DND-41 (cell line): ENCODE results near the gene CD320.
A peak's percentile ranks its signal among the peaks of the same experiment; 100 is the strongest.
"Not testable (repeated sequence)": the region's sequence is repeated elsewhere in the genome, so short reads cannot be mapped to it uniquely, and the experiment has no call there.

Experiments
- ATAC-seq: fragments of 200-7000 bp; cut with Tn5 transposase; 3 replicates; pipeline ENCODE4 v1.9.1; 2021; ENCODE audit warnings: low read depth; ENCODE audit not compliant: insufficient read depth
- DNase-seq: peaks from one replicate; pipeline ENCODE4 v3.0.0-alpha.2; 2020
- H2AFZ ChIP-seq: 2 replicates; pipeline ENCODE4 v1.6.0; 2012; ENCODE audit warnings: low read depth, low read length
- H3K27ac ChIP-seq: 2 replicates; pipeline ENCODE4 v1.5.1; 2012; ENCODE audit warnings: low read length, inconsistent platforms
- H3K27me3 ChIP-seq: fragments of 200-600 bp; sonication (generic); 2 replicates; pipeline ENCODE4 v1.6.0; 2012; ENCODE audit warnings: low read length, mild to moderate bottlenecking, inconsistent platforms; ENCODE audit not compliant: insufficient read depth, poor library complexity
- H3K36me3 ChIP-seq: 2 replicates; pipeline ENCODE4 v1.5.1; 2012; ENCODE audit warnings: low read length, inconsistent platforms; ENCODE audit not compliant: insufficient read depth
- H3K4me1 ChIP-seq: 2 replicates; pipeline ENCODE4 v1.5.1; 2012; ENCODE audit warnings: mild to moderate bottlenecking, low read length; ENCODE audit not compliant: insufficient read depth
- H3K4me2 ChIP-seq: 2 replicates; pipeline ENCODE4 v1.6.0; 2012; ENCODE audit warnings: mild to moderate bottlenecking, moderate library complexity, low read length, inconsistent platforms; ENCODE audit not compliant: insufficient read depth
- H3K4me3 ChIP-seq, 2 experiments: fragments of 200-600 bp in 1 of 2; shearing (Covaris generic) in 1 of 2; 2 replicates each; pipeline ENCODE4 v1.5.1; 2012 to 2016; ENCODE audit warnings: inconsistent platforms in 2 of 2, low read length in 2 of 2, mild to moderate bottlenecking in 2 of 2, low read depth in 1 of 2, moderate library complexity in 1 of 2
- H3K79me2 ChIP-seq: 2 replicates; pipeline ENCODE4 v1.6.0; 2012; ENCODE audit warnings: low read length, inconsistent platforms; ENCODE audit not compliant: insufficient read depth
- H3K9ac ChIP-seq: 2 replicates; pipeline ENCODE4 v1.6.0; 2012; ENCODE audit warnings: low read depth, mild to moderate bottlenecking, inconsistent platforms, low read length, moderate library complexity
- H3K9me3 ChIP-seq: 2 replicates; pipeline ENCODE4 v1.5.1; 2012; ENCODE audit warnings: low read length, moderate library complexity, mild to moderate bottlenecking, inconsistent platforms; ENCODE audit not compliant: insufficient read depth, severe bottlenecking
- H4K20me1 ChIP-seq: 2 replicates; pipeline ENCODE4 v1.6.0; 2012; ENCODE audit warnings: low read length; ENCODE audit not compliant: insufficient read depth
- CTCF ChIP-seq: IDR thresholded peaks from 2 replicates; pipeline ENCODE4 v1.5.1; 2012; ENCODE audit warnings: borderline replicate concordance, low read length, moderate library complexity, mild to moderate bottlenecking; ENCODE audit not compliant: poor library complexity, severe bottlenecking; ENCODE audit errors: extremely low read depth
- EZH2 ChIP-seq: IDR thresholded peaks from 3 replicates; pipeline ENCODE4 v1.6.1; 2012; ENCODE audit warnings: borderline replicate concordance, low read depth, mild to moderate bottlenecking, moderate library complexity, low read length, inconsistent platforms; ENCODE audit not compliant: severe bottlenecking

Gene CD320

DNA sequence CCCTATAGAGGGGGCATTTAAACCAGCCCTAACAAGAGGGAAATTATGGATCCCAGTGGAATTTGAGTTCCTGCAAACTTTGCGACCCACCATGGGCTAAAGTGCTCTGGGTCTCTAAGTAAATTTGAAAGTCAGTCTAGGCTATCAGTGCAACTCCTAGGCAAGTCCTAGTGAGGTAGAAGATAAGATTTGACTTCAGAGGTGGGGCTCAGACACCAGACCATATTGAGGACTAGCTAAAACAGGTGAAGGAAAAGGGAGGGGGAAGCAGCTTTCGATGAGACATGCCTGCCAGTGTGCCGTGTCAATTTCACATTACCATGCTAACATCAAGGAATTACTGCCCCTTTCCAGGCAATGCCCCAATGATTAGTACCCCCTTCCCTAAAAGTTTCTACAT is 38.4 kb downstream of the CD320 start:
- H3K4me1 ChIP-seq, result peaks cover 27% of the 10 kb centered on the region
- no peaks in the 10 kb centered on the region for H3K9me3 ChIP-seq
- ATAC-seq, result no peak
- H3K79me2 ChIP-seq, result no peaks in the 10 kb centered on the region
- H3K4me3 ChIP-seq, result no peak overlapping the region
- no peak for DNase-seq
- peak overlapping the region; percentile 77 for H2AFZ ChIP-seq
- no peaks in the 10 kb centered on the region for H4K20me1 ChIP-seq
- peak overlapping the region; percentile 50 for H3K9ac ChIP-seq
- peak overlapping the region; percentile 81 for H3K27ac ChIP-seq
- TF ChIP-seq EZH2 (no peak), CTCF (no peak)
- peak overlapping the region; percentile 74 for H3K4me2 ChIP-seq
- no peaks in the 10 kb centered on the region for H3K36me3 ChIP-seq
- H3K27me3 ChIP-seq, result no peaks in the 10 kb centered on the region

DNA sequence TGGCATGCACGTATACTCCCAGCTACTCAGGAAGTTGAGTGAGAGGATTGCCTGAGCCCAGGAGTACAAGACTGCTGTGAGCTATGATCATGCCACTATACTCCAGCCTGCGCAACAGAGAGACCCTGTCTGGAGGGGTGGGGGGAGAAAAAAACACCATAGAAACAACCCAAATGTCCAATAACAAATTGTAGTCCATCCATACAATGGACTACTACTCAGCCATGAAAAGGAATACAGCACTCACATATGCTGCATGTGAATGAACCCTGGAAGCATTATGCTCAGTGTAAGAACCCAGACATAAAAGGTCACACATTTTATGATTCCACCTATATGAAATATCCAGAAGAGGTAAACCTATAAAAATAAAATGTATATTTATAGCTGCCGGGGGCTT is 42.3 kb downstream of the CD320 start:
- no peak for ATAC-seq
- H2AFZ ChIP-seq, result no peak overlapping the region
- H3K27me3 ChIP-seq, result no peaks in the 10 kb centered on the region
- no peaks in the 10 kb centered on the region for H4K20me1 ChIP-seq
- no peaks in the 10 kb centered on the region for H3K36me3 ChIP-seq
- no peak overlapping the region for H3K4me3 ChIP-seq
- no peaks in the 10 kb centered on the region for H3K79me2 ChIP-seq
- TF ChIP-seq EZH2, result no peak
- no peak for TF ChIP-seq CTCF
- no peak overlapping the region for H3K9ac ChIP-seq
- H3K9me3 ChIP-seq, result no peaks in the 10 kb centered on the region
- DNase-seq, result no peak
- H3K27ac ChIP-seq, result no peak overlapping the region
- no peak overlapping the region for H3K4me2 ChIP-seq
- peaks cover 27% of the 10 kb centered on the region for H3K4me1 ChIP-seq

GRCh38 chr19:8264248-8264647 is 43.9 kb downstream of the CD320 start:
- not testable (repeated sequence) for ATAC-seq, H3K27ac ChIP-seq
- H3K4me1 ChIP-seq, result peaks cover 19% of the 10 kb centered on the region

GRCh38 chr19:8262431-8262830 is 45.7 kb downstream of the CD320 start:
- H3K9me3 ChIP-seq, result no peaks in the 10 kb centered on the region
- no peaks in the 10 kb centered on the region for H3K79me2 ChIP-seq
- no peak overlapping the region for H3K27ac ChIP-seq
- no peaks in the 10 kb centered on the region for H3K36me3 ChIP-seq
- no peak for DNase-seq
- no peak overlapping the region for H3K4me3 ChIP-seq
- TF ChIP-seq CTCF, result no peak
- TF ChIP-seq EZH2, result no peak
- H3K9ac ChIP-seq, result no peak overlapping the region
- ATAC-seq, result no peak
- H4K20me1 ChIP-seq, result no peaks in the 10 kb centered on the region
- no peak overlapping the region for H2AFZ ChIP-seq
- H3K4me1 ChIP-seq, result peaks cover 1% of the 10 kb centered on the region
- H3K27me3 ChIP-seq, result no peaks in the 10 kb centered on the region
- no peak overlapping the region for H3K4me2 ChIP-seq

More at GRCh38 chr19:8264248-8264647, 43.9 kb downstream of the CD320 start:
- DNase-seq, H3K4me2 ChIP-seq, H2AFZ ChIP-seq, H3K9me3 ChIP-seq, H3K27me3 ChIP-seq, H3K9ac ChIP-seq, H3K4me3 ChIP-seq, H3K79me2 ChIP-seq, H3K36me3 ChIP-seq, H4K20me1 ChIP-seq: not testable (repeated sequence)
